Limb (tissue), 2 donors: ENCODE results near the gene CCT4.
"Not testable (repeated sequence)": the region's sequence is repeated elsewhere in the genome, so short reads cannot be mapped to it uniquely, and the experiment has no call there.

ENCODE experiments used
- DNase-seq, 2 donors: peaks; one replicate each; pipeline ENCODE4 v3.0.0-alpha.2; 2016; ENCODE audit errors: extremely low spot score in 2 of 2

CCT4 gene

GRCh38 chr2:61882850-61883249 lies 5.6 kb downstream of the CCT4 start:
- no peak for DNase-seq

- DNase-seq = not testable (repeated sequence)
Observed at GRCh38 chr2:61879351-61879750, 9.1 kb downstream of the CCT4 start.

- DNase-seq = no peak
Observed at GRCh38 chr2:61878761-61879160, 9.7 kb downstream of the CCT4 start.

- no peak for DNase-seq
Observed at GRCh38 chr2:61877571-61878245, 10.7 kb downstream of the CCT4 start.

- no peak for DNase-seq
Observed at GRCh38 chr2:61876400-61876799, 12.1 kb downstream of the CCT4 start.

GRCh38 chr2:61866482-61867089 lies 21.9 kb downstream of the CCT4 start:
- DNase-seq = not testable (repeated sequence)

GRCh38 chr2:61862085-61862484 lies 26.4 kb downstream of the CCT4 start:
- no peak for DNase-seq

- DNase-seq = no peak
Observed at GRCh38 chr2:61857224-61857623, 31.2 kb downstream of the CCT4 start.

- DNase-seq = no peak
Observed at GRCh38 chr2:61855318-61855613, 33.2 kb downstream of the CCT4 start.

- peak; percentile 89 to 96 for DNase-seq
Observed at GRCh38 chr2:61854564-61855317, 33.7 kb downstream of the CCT4 start.

GRCh38 chr2:61853847-61854563 lies 34.5 kb downstream of the CCT4 start, which contains the start of gene FAM161A:
Gene FAM161A (minus strand): TSS chr2:61854060. CDS start chr2:61854041, 19 bp downstream.
- DNase-seq = peak; percentile 91 to 92

GRCh38 chr2:61853086-61853846 lies 35.2 kb downstream of the CCT4 start:
- peak; percentile 33 to 49 for DNase-seq

- DNase-seq = not testable (repeated sequence)
Observed at GRCh38 chr2:61851270-61851669, 37.2 kb downstream of the CCT4 start.

- no peak for DNase-seq
Observed at GRCh38 chr2:61845320-61845719, 43.1 kb downstream of the CCT4 start.

- no peak for DNase-seq
Observed at GRCh38 chr2:61841286-61841685, 47.2 kb downstream of the CCT4 start.

- DNase-seq = no peak
Observed at GRCh38 chr2:61834893-61835292, 53.6 kb downstream of the CCT4 start.

GRCh38 chr2:61833971-61834370 lies 54.5 kb downstream of the CCT4 start:
- DNase-seq = no peak

- DNase-seq = no peak
Observed at GRCh38 chr2:61832183-61832841, 56.1 kb downstream of the CCT4 start.

- DNase-seq = no peak
Observed at GRCh38 chr2:61822255-61822654, 66.2 kb downstream of the CCT4 start.
